NT2/D1 (cell line): ENCODE data around the gene DEDD2.

ENCODE experiments used
- SUZ12 ChIP-seq: IDR thresholded peaks from 2 replicates; pipeline ENCODE4 v1.6.1; 2011; ENCODE audit not compliant: insufficient read length, insufficient read depth; ENCODE audit errors: extremely low read depth
- YY1 ChIP-seq: IDR thresholded peaks from 2 replicates; pipeline ENCODE4 v1.6.1; 2011; ENCODE audit not compliant: insufficient read length, insufficient read depth
- ZNF274 ChIP-seq: IDR thresholded peaks from 2 replicates; pipeline ENCODE4 v1.6.1; 2011; ENCODE audit warnings: mild to moderate bottlenecking, low read depth, low read length

DNA sequence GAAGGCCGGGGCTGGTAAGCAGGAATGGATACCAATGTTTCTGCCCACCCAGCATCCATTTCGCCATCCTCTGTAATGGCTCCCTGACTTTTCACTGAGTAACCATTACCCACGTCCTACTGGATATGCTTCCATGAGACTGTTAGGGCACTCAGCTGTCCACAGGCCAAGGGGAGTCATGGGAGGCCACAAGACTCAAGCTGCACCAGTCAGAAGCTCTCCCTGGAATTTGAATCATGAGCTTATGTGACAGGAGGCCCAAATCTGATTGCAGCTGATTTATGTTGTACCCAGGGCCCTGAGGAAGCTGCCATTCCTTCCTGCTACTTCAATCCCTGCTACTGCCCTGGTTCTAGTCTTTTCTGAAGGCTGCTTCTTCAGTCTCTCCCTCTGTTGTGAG, 28.3 kb downstream of the DEDD2 start:
- TF ChIP-seq ZNF274 (no peak), SUZ12 (no peak), YY1 (no peak)
